IMR-90 (cell line): ENCODE measurements around the gene SLC4A4. TPM values are rescaled to one million over a fixed set of nuclear protein-coding genes. Genes with fewer than 3 reads are reported as not detected.

Source experiments
- ATAC-seq: fragments of 200-7000 bp; cut with Tn5 transposase; 2 replicates; pipeline ENCODE4 v1.9.1; 2020; ENCODE audit warnings: low read depth, mild to moderate bottlenecking, moderate library complexity
- BruUV-seq: library from RNA; stranded (reverse); fragments of 400-500 nt; replicated peaks from 2 replicates; lab custom pipeline; 2021; lab: Mats Ljungman, UMichigan
- CTCF ChIA-PET: fragments of 300-600 bp; formaldehyde crosslinking; extraction: SDS; loops from one replicate; lab custom pipeline; 2021; ENCODE audit warnings: antibody characterized with exemption; lab: Yijun Ruan, JAX
- POLR2A ChIA-PET: fragments of 300-600 bp; sonication (Branson Sonifier 250); formaldehyde crosslinking; loops from one replicate; lab custom pipeline; 2022; ENCODE audit warnings: antibody characterized with exemption; ENCODE audit not compliant: unreplicated experiment; lab: Charles Lee
- DNase-seq: peaks from one replicate; pipeline ENCODE4 v3.0.0; 2013
- H2AFZ ChIP-seq: replicated peaks from 2 replicates; pipeline ENCODE3; 2013; ENCODE audit warnings: low read length, mild to moderate bottlenecking; ENCODE audit not compliant: poor library complexity
- H2AK5ac ChIP-seq: 2 replicates; pipeline ENCODE4 v1.6.1; 2013; ENCODE audit warnings: low read depth, low read length, inconsistent platforms
- H2AK9ac ChIP-seq: replicated peaks from 2 replicates; pipeline ENCODE3; 2013; ENCODE audit warnings: mild to moderate bottlenecking, low read depth, low read length, moderate library complexity; ENCODE audit not compliant: poor library complexity
- H2BK120ac ChIP-seq: 2 replicates; pipeline ENCODE4 v1.6.1; 2013; ENCODE audit warnings: low read depth, low read length, inconsistent platforms
- H2BK15ac ChIP-seq: 3 replicates; pipeline ENCODE4 v1.6.1; 2013; ENCODE audit warnings: low read depth, low read length, inconsistent platforms
- H2BK20ac ChIP-seq: 2 replicates; pipeline ENCODE4 v1.6.1; 2013; ENCODE audit warnings: low read depth, mild to moderate bottlenecking, inconsistent platforms, low read length, moderate library complexity
- H2BK5ac ChIP-seq: 2 replicates; pipeline ENCODE4 v1.6.1; 2013; ENCODE audit warnings: mild to moderate bottlenecking, low read depth, low read length, inconsistent platforms; ENCODE audit not compliant: poor library complexity, severe bottlenecking
- H3K14ac ChIP-seq: replicated peaks from 2 replicates; pipeline ENCODE4 v1.6.1; 2013; ENCODE audit warnings: low read depth, low read length, inconsistent platforms
- H3K18ac ChIP-seq: 2 replicates; pipeline ENCODE4 v1.6.1; 2013; ENCODE audit warnings: low read depth, low read length, control low read depth
- H3K23ac ChIP-seq: 2 replicates; pipeline ENCODE4 v1.6.1; 2013; ENCODE audit warnings: low read depth, low read length, inconsistent platforms
- H3K27ac ChIP-seq: 2 replicates; pipeline ENCODE4 v1.5.1; 2013; ENCODE audit warnings: mild to moderate bottlenecking, control low read depth, low read length; ENCODE audit not compliant: insufficient read depth
- H3K27me3 ChIP-seq: 2 replicates; pipeline ENCODE4 v1.6.1; 2013; ENCODE audit warnings: low read length; ENCODE audit not compliant: control insufficient read depth, insufficient read depth
- H3K36me3 ChIP-seq: 2 replicates; pipeline ENCODE4 v1.6.1; 2013; ENCODE audit warnings: low read length, mixed read lengths; ENCODE audit not compliant: control insufficient read depth, insufficient read depth
- H3K4ac ChIP-seq: 2 replicates; pipeline ENCODE4 v1.6.1; 2013; ENCODE audit warnings: low read depth, low read length, inconsistent platforms
- H3K4me1 ChIP-seq: 2 replicates; pipeline ENCODE4 v1.6.1; 2013; ENCODE audit warnings: low read length, mixed read lengths; ENCODE audit not compliant: control insufficient read depth, insufficient read depth
- H3K4me2 ChIP-seq: 2 replicates; pipeline ENCODE4 v1.6.1; 2013; ENCODE audit warnings: low read depth, mild to moderate bottlenecking, control low read depth, low read length, moderate library complexity
- H3K4me3 ChIP-seq: 2 replicates; pipeline ENCODE4 v1.5.1; 2013; ENCODE audit warnings: low read depth, mild to moderate bottlenecking, control low read depth, low read length, moderate library complexity; ENCODE audit not compliant: insufficient read depth
- H3K56ac ChIP-seq: 2 replicates; pipeline ENCODE4 v1.6.1; 2013; ENCODE audit warnings: low read length, inconsistent platforms; ENCODE audit not compliant: insufficient read depth; ENCODE audit errors: extremely low read depth
- H3K79me1 ChIP-seq, 2 experiments: 2 replicates each; pipeline ENCODE4 v1.6.1; 2013; ENCODE audit warnings: low read length in 2 of 2, inconsistent platforms in 1 of 2, low read depth in 1 of 2
- H3K9ac ChIP-seq: 2 replicates; pipeline ENCODE4 v1.6.1; 2013; ENCODE audit warnings: low read depth, low read length, control low read depth
- H3K9me1 ChIP-seq: 2 replicates; pipeline ENCODE4 v1.6.1; 2013; ENCODE audit warnings: low read length, inconsistent platforms; ENCODE audit not compliant: insufficient read depth
- H3K9me3 ChIP-seq: 2 replicates; pipeline ENCODE4 v1.6.1; 2013; ENCODE audit warnings: low read length; ENCODE audit not compliant: control insufficient read depth, insufficient read depth
- H4K20me1 ChIP-seq: 2 replicates; pipeline ENCODE4 v1.6.1; 2013; ENCODE audit warnings: low read length, inconsistent platforms; ENCODE audit not compliant: insufficient read depth
- H4K5ac ChIP-seq: 2 replicates; pipeline ENCODE4 v1.6.1; 2013; ENCODE audit warnings: mild to moderate bottlenecking, low read depth, low read length, control low read depth
- H4K8ac ChIP-seq, 2 experiments: 2 replicates each; pipeline ENCODE4 v1.6.1; 2013; ENCODE audit warnings: low read depth in 2 of 2, low read length in 2 of 2, control low read depth in 1 of 2, inconsistent platforms in 1 of 2
- H4K91ac ChIP-seq: 2 replicates; pipeline ENCODE4 v1.6.1; 2013; ENCODE audit warnings: low read depth, low read length, inconsistent platforms; ENCODE audit not compliant: insufficient read depth
- BHLHE40 ChIP-seq: fragments of 150-350 bp; IDR thresholded peaks from 2 replicates; pipeline ENCODE4 v1.6.1; 2016; ENCODE audit warnings: mild to moderate bottlenecking, low read depth, low read length
- CEBPB ChIP-seq: IDR thresholded peaks from 2 replicates; pipeline ENCODE4 v1.6.1; 2012; ENCODE audit warnings: low read depth, low read length, improper control_type of control experiment
- CHD1 ChIP-seq: IDR thresholded peaks from 2 replicates; pipeline ENCODE4 v1.6.1; 2012; ENCODE audit warnings: low read depth, low read length, improper control_type of control experiment
- FOS ChIP-seq: fragments of 150-350 bp; IDR thresholded peaks from 2 replicates; pipeline ENCODE4 v1.6.1; 2016; ENCODE audit warnings: low read depth, low read length
- MAFK ChIP-seq: IDR thresholded peaks from 2 replicates; pipeline ENCODE4 v1.6.1; 2012; ENCODE audit warnings: low read depth, low read length, improper control_type of control experiment
- MAZ ChIP-seq: IDR thresholded peaks from 2 replicates; pipeline ENCODE4 v1.6.1; 2012; ENCODE audit warnings: low read depth, mild to moderate bottlenecking, low read length, improper control_type of control experiment, moderate library complexity, borderline replicate concordance
- MXI1 ChIP-seq: IDR thresholded peaks from 2 replicates; pipeline ENCODE4 v1.6.1; 2012; ENCODE audit warnings: low read depth, mild to moderate bottlenecking, low read length, moderate library complexity, borderline replicate concordance
- NFE2L2 ChIP-seq: fragments of 150-350 bp; IDR thresholded peaks from 2 replicates; pipeline ENCODE4 v1.6.1; 2016; ENCODE audit warnings: low read depth, mild to moderate bottlenecking, low read length
- POLR2A ChIP-seq: IDR thresholded peaks from 2 replicates; pipeline ENCODE4 v1.6.1; 2012; ENCODE audit warnings: mild to moderate bottlenecking, low read depth, low read length
- RAD21 ChIP-seq: IDR thresholded peaks from 2 replicates; pipeline ENCODE4 v1.6.1; 2012; ENCODE audit warnings: low read length, improper control_type of control experiment
- RCOR1 ChIP-seq: IDR thresholded peaks from 2 replicates; pipeline ENCODE4 v1.6.1; 2012; ENCODE audit warnings: mild to moderate bottlenecking, low read length, improper control_type of control experiment; ENCODE audit not compliant: insufficient replicate concordance
- RFX5 ChIP-seq: IDR thresholded peaks from 2 replicates; pipeline ENCODE4 v1.8.0; 2012; ENCODE audit warnings: low read depth, mild to moderate bottlenecking, low read length, moderate library complexity
- SMC3 ChIP-seq: fragments of 150-350 bp; IDR thresholded peaks from 2 replicates; pipeline ENCODE4 v1.6.1; 2016; ENCODE audit warnings: low read depth, mild to moderate bottlenecking, antibody characterized with exemption, low read length, moderate library complexity
- dilution Hi-C: fragments of 300-500 bp; cut with HindIII; formaldehyde crosslinking; loops from one replicate; pipeline ENCODE4 v1.14.3; 2018; ENCODE audit warnings: low sequenced_read_pairs; ENCODE audit not compliant: unreplicated experiment
- in situ Hi-C: fragments of 300-500 bp; cut with MboI; formaldehyde crosslinking; loops from 3 replicates; pipeline ENCODE4 v1.14.3; 2019; ENCODE audit warnings: low sequenced_read_pairs, inconsistent platforms, mixed read lengths
- intact Hi-C: fragments of 100-400 bp; cut with micrococcal nuclease; formaldehyde crosslinking; loops from 2 replicates; pipeline ENCODE4 v1.10.0; 2022
- polyA plus RNA-seq, 3 experiments: library from polyadenylated mRNA; depleted of rRNA; stranded (reverse); fragments of >200 nt; gene quantifications; 2 replicates each; pipeline ENCODE4 v1.2.3, GENCODE V29; 2012; ENCODE audit warnings: low replicate concordance in 1 of 3
- total RNA-seq: library from RNA; depleted of rRNA; stranded (reverse); fragments of >200 nt; gene quantifications from 2 replicates; pipeline ENCODE4 v1.2.3, GENCODE V29; 2012
- TF ChIP-seq, protein P1 (sequence below): conservative IDR thresholded peaks from 2 replicates; pipeline ENCODE4 v1.5.1; 2012; ENCODE audit warnings: mild to moderate bottlenecking, low read depth, low read length, improper control_type of control experiment
- TF ChIP-seq, protein P2 (sequence below): fragments of 150-350 bp; IDR thresholded peaks from 2 replicates; pipeline ENCODE4 v1.6.1; 2016; ENCODE audit warnings: low read depth, mild to moderate bottlenecking, low read length, moderate library complexity, borderline replicate concordance
- TF ChIP-seq, protein P3 (sequence below): fragments of 150-350 bp; IDR thresholded peaks from 2 replicates; pipeline ENCODE4 v1.6.1; 2017; ENCODE audit warnings: mild to moderate bottlenecking, antibody characterized with exemption, low read length, low read depth

The SLC4A4 gene
- total and polyA plus RNA-seq, 2 of the 4 experiments (the other 2 are of a cell fraction): 5.6 to 16.8 TPM

DNA sequence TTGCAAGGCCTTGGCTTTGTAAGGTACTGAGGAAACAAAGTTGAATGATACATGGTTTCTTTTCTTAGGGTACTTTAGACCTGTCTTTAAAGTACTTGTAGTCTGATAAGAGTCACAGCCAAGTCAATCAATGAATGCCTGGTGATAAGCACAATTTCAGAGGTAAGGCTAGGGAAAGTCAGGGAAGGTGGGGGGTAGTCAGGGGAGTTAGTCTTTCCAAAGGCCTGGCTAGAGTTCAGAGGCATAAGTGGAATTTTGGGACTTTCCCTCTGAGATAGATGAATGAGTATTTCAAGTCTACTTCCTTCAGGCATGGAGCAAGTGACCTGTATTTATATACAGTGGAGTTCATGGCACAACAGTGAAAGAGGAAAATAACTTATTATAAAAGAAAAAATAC lies 78.3 kb downstream of the SLC4A4 start:
- ATAC-seq (peak; percentile 10; the same call in 1 of the 2 replicates), DNase-seq (peak; percentile 34)
- H3K27ac ChIP-seq: no peak overlapping the region
- no TSS peak for BruUV-seq
- H3K27me3 ChIP-seq: no peaks in the 10 kb centered on the region
- intact Hi-C loops: no loop called here
- no peak overlapping the region for H4K8ac ChIP-seq
- 0 out of 2 replicates have a peak overlapping the region, but pooled peaks have one; percentile 39 for H3K14ac ChIP-seq
- H3K18ac ChIP-seq: no peak overlapping the region
- POLR2A ChIA-PET: no interaction called here
- no peak overlapping the region for H2AFZ ChIP-seq
- H2AK9ac ChIP-seq: no peak overlapping the region
- 0 out of 2 replicates have a peak, but pooled peaks cover 3% of the 10 kb centered on the region for H3K4me1 ChIP-seq
- H3K4ac ChIP-seq: no peak overlapping the region
- H3K4me2 ChIP-seq: no peak overlapping the region
- H4K91ac ChIP-seq: no peak overlapping the region
- H3K79me1 ChIP-seq: peaks cover 23 to 24% of the 10 kb centered on the region in 2 experiments
- H2BK120ac ChIP-seq: no peak overlapping the region
- CTCF ChIA-PET: no interaction called here
- TF ChIP-seq RAD21 (no peak), SMC3 (no peak), NFE2L2 (no peak), CEBPB (no peak), POLR2A (no peak), RFX5 (no peak), BHLHE40 (no peak), CHD1 (no peak), FOS (no peak), MAZ (no peak), RCOR1 (no peak), MAFK (no peak), MXI1 (no peak)
- TF ChIP-seq, protein P1, sequence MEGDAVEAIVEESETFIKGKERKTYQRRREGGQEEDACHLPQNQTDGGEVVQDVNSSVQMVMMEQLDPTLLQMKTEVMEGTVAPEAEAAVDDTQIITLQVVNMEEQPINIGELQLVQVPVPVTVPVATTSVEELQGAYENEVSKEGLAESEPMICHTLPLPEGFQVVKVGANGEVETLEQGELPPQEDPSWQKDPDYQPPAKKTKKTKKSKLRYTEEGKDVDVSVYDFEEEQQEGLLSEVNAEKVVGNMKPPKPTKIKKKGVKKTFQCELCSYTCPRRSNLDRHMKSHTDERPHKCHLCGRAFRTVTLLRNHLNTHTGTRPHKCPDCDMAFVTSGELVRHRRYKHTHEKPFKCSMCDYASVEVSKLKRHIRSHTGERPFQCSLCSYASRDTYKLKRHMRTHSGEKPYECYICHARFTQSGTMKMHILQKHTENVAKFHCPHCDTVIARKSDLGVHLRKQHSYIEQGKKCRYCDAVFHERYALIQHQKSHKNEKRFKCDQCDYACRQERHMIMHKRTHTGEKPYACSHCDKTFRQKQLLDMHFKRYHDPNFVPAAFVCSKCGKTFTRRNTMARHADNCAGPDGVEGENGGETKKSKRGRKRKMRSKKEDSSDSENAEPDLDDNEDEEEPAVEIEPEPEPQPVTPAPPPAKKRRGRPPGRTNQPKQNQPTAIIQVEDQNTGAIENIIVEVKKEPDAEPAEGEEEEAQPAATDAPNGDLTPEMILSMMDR: no peak
- TF ChIP-seq, protein P2, sequence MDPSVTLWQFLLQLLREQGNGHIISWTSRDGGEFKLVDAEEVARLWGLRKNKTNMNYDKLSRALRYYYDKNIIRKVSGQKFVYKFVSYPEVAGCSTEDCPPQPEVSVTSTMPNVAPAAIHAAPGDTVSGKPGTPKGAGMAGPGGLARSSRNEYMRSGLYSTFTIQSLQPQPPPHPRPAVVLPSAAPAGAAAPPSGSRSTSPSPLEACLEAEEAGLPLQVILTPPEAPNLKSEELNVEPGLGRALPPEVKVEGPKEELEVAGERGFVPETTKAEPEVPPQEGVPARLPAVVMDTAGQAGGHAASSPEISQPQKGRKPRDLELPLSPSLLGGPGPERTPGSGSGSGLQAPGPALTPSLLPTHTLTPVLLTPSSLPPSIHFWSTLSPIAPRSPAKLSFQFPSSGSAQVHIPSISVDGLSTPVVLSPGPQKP: no peak
- TF ChIP-seq, protein P3, sequence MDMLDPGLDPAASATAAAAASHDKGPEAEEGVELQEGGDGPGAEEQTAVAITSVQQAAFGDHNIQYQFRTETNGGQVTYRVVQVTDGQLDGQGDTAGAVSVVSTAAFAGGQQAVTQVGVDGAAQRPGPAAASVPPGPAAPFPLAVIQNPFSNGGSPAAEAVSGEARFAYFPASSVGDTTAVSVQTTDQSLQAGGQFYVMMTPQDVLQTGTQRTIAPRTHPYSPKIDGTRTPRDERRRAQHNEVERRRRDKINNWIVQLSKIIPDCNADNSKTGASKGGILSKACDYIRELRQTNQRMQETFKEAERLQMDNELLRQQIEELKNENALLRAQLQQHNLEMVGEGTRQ: no peak
- H2BK15ac ChIP-seq: no peak overlapping the region
- H3K36me3 ChIP-seq: 0 out of 2 replicates have a peak, but pooled peaks cover 3% of the 10 kb centered on the region
- H2BK5ac ChIP-seq: no peak overlapping the region
- no peak overlapping the region for H3K56ac ChIP-seq
- dilution Hi-C loops: no loop called here
- no peaks in the 10 kb centered on the region for H3K9me3 ChIP-seq
- H3K9me1 ChIP-seq: 0 out of 2 replicates have a peak, but pooled peaks cover 3% of the 10 kb centered on the region
- no peak overlapping the region for H2AK5ac ChIP-seq
- no peak overlapping the region for H3K9ac ChIP-seq
- H4K5ac ChIP-seq: no peak overlapping the region
- no peak overlapping the region for H3K4me3 ChIP-seq
- no peak overlapping the region for H3K23ac ChIP-seq
- H2BK20ac ChIP-seq: no peak overlapping the region
- in situ Hi-C loops: no loop called here
- H4K20me1 ChIP-seq: no peaks in the 10 kb centered on the region
